Astrocyte (in vitro differentiated cells and primary cell): ENCODE data around the gene ZNF138. TPM values are rescaled to one million over a fixed set of nuclear protein-coding genes. Genes with fewer than 3 reads are reported as not detected.

Experiments
- DNase-seq: peaks from one replicate; pipeline ENCODE4 v3.0.0-alpha.2; 2010; ENCODE audit warnings: low read depth
- FAIRE-seq: peaks from 2 replicates; lab custom pipeline; 2011; peaks lifted over from hg19 to GRCh38; lab: Jason Lieb, UNC
- H2AFZ ChIP-seq: 2 replicates; pipeline ENCODE4 v1.6.0; 2012; ENCODE audit warnings: low read depth, low read length, inconsistent platforms
- H3K27ac ChIP-seq: 2 replicates; pipeline ENCODE4 v1.5.1; 2011; ENCODE audit warnings: low read depth, low read length, inconsistent platforms
- H3K27me3 ChIP-seq: 2 replicates; pipeline ENCODE4 v1.6.0; 2011; ENCODE audit warnings: low read length, inconsistent platforms; ENCODE audit not compliant: insufficient read depth
- H3K36me3 ChIP-seq: 2 replicates; pipeline ENCODE4 v1.5.1; 2011; ENCODE audit warnings: low read length, inconsistent platforms; ENCODE audit not compliant: insufficient read depth
- H3K4me1 ChIP-seq: 2 replicates; pipeline ENCODE4 v1.5.1; 2011; ENCODE audit warnings: low read length, inconsistent platforms; ENCODE audit not compliant: insufficient read depth
- H3K4me2 ChIP-seq: 2 replicates; pipeline ENCODE4 v1.6.0; 2012; ENCODE audit warnings: low read length, inconsistent platforms
- H3K4me3 ChIP-seq: 2 replicates; pipeline ENCODE4 v1.5.1; 2011; ENCODE audit warnings: low read depth, mild to moderate bottlenecking, low read length, inconsistent platforms; ENCODE audit not compliant: insufficient read depth
- H3K79me2 ChIP-seq: 2 replicates; pipeline ENCODE4 v1.6.0; 2012; ENCODE audit warnings: mild to moderate bottlenecking, low read length, inconsistent platforms; ENCODE audit not compliant: insufficient read depth
- H3K9ac ChIP-seq: 2 replicates; pipeline ENCODE4 v1.6.0; 2012; ENCODE audit warnings: mild to moderate bottlenecking, low read length, inconsistent platforms
- H3K9me3 ChIP-seq: 2 replicates; pipeline ENCODE4 v1.5.1; 2012; ENCODE audit warnings: low read depth, mild to moderate bottlenecking, low read length, inconsistent platforms; ENCODE audit not compliant: insufficient read depth
- H4K20me1 ChIP-seq: 2 replicates; pipeline ENCODE4 v1.6.0; 2012; ENCODE audit warnings: low read length, inconsistent platforms; ENCODE audit not compliant: insufficient read depth
- H3K27ac Mint-ChIP-seq: one replicate; pipeline ENCODE4 v1.8.0; 2021; ENCODE audit warnings: mild to moderate bottlenecking, mixed read lengths; ENCODE audit not compliant: unreplicated experiment
- H3K27me3 Mint-ChIP-seq: one replicate; pipeline ENCODE4 v1.8.0; 2021; ENCODE audit warnings: low read depth, mixed read lengths; ENCODE audit not compliant: unreplicated experiment
- H3K36me3 Mint-ChIP-seq: one replicate; pipeline ENCODE4 v1.8.0; 2021; ENCODE audit warnings: low read depth, mixed read lengths; ENCODE audit not compliant: unreplicated experiment
- H3K4me1 Mint-ChIP-seq: one replicate; pipeline ENCODE4 v1.8.0; 2021; ENCODE audit warnings: low read depth, mixed read lengths; ENCODE audit not compliant: unreplicated experiment
- H3K4me3 Mint-ChIP-seq: one replicate; pipeline ENCODE4 v1.8.0; 2021; ENCODE audit warnings: mild to moderate bottlenecking, moderate library complexity, mixed read lengths; ENCODE audit not compliant: unreplicated experiment
- H3K9me3 Mint-ChIP-seq: one replicate; pipeline ENCODE4 v1.8.0; 2021; ENCODE audit warnings: mild to moderate bottlenecking, mixed read lengths; ENCODE audit not compliant: unreplicated experiment
- CTCF ChIP-seq: IDR thresholded peaks from 2 replicates; pipeline ENCODE4 v1.5.1; 2011; ENCODE audit warnings: low read depth, mild to moderate bottlenecking, inconsistent platforms, low read length, moderate library complexity; ENCODE audit not compliant: insufficient read depth
- EZH2 ChIP-seq: IDR thresholded peaks from 2 replicates; pipeline ENCODE4 v1.6.1; 2012; ENCODE audit warnings: mild to moderate bottlenecking, low read length, inconsistent platforms; ENCODE audit not compliant: insufficient read depth
- total RNA-seq: library from RNA; stranded (reverse); gene quantifications from 2 replicates; pipeline ENCODE4 v1.2.1, GENCODE V29; 2021

The ZNF138 gene
- total RNA-seq, 1 donor from 2014 or later: 5.7 TPM

GRCh38 chr7:64869912-64870562 is 75.8 kb downstream of the ZNF138 start:
- H3K4me1 Mint-ChIP-seq: no peaks in the 10 kb centered on the region
- Histone ChIP-seq H3K9ac (no peak overlapping the region), H3K36me3 (no peaks in the 10 kb centered on the region), H3K79me2 (no peaks in the 10 kb centered on the region), H3K27me3 (no peaks in the 10 kb centered on the region), H3K4me3 (no peak overlapping the region), H3K27ac (no peak overlapping the region), H3K4me1 (no peaks in the 10 kb centered on the region), H4K20me1 (no peaks in the 10 kb centered on the region), H3K4me2 (no peak overlapping the region), H2AFZ (no peak overlapping the region), H3K9me3 (peaks cover 3% of the 10 kb centered on the region)
- H3K27ac Mint-ChIP-seq: no peak overlapping the region
- H3K9me3 Mint-ChIP-seq: peaks cover 32% of the 10 kb centered on the region
- peaks cover 19% of the 10 kb centered on the region for H3K27me3 Mint-ChIP-seq
- peaks cover 1% of the 10 kb centered on the region for H3K36me3 Mint-ChIP-seq
- FAIRE-seq (no peak), DNase-seq (no peak)
- H3K4me3 Mint-ChIP-seq: no peak overlapping the region
- no peak for TF ChIP-seq CTCF
- no peak for TF ChIP-seq EZH2

- H3K27me3 Mint-ChIP-seq: peaks cover 19% of the 10 kb centered on the region
- FAIRE-seq (no peak), DNase-seq (no peak)
- H3K9me3 ChIP-seq: peaks cover 9% of the 10 kb centered on the region
- no peak overlapping the region for H3K9ac ChIP-seq
- H3K9me3 Mint-ChIP-seq: peaks cover 39% of the 10 kb centered on the region
- no peaks in the 10 kb centered on the region for H3K27me3 ChIP-seq
- H3K4me3 Mint-ChIP-seq: no peak overlapping the region
- no peak overlapping the region for H3K27ac ChIP-seq
- no peaks in the 10 kb centered on the region for H3K36me3 ChIP-seq
- no peak overlapping the region for H3K4me2 ChIP-seq
- no peaks in the 10 kb centered on the region for H3K4me1 Mint-ChIP-seq
- no peaks in the 10 kb centered on the region for H3K4me1 ChIP-seq
- no peak overlapping the region for H3K27ac Mint-ChIP-seq
- no peaks in the 10 kb centered on the region for H3K79me2 ChIP-seq
- no peak overlapping the region for H3K4me3 ChIP-seq
- H3K36me3 Mint-ChIP-seq: peaks cover 1% of the 10 kb centered on the region
- TF ChIP-seq EZH2 (no peak), CTCF (no peak)
- H4K20me1 ChIP-seq: no peaks in the 10 kb centered on the region
- no peak overlapping the region for H2AFZ ChIP-seq
These were observed 76.4 kb downstream of the ZNF138 start for GRCh38 chr7:64870656-64871055.

- no peaks in the 10 kb centered on the region for H4K20me1 ChIP-seq
- no peaks in the 10 kb centered on the region for H3K27me3 ChIP-seq
- no peak for TF ChIP-seq EZH2
- no peak for TF ChIP-seq CTCF
- no peak for DNase-seq
- no peak overlapping the region for H3K4me2 ChIP-seq
- H3K4me1 Mint-ChIP-seq: no peaks in the 10 kb centered on the region
- H3K9ac ChIP-seq: no peak overlapping the region
- no peak overlapping the region for H3K4me3 ChIP-seq
- no peak overlapping the region for H3K27ac ChIP-seq
- peaks cover 1% of the 10 kb centered on the region for H3K36me3 Mint-ChIP-seq
- H3K9me3 Mint-ChIP-seq: peaks cover 46% of the 10 kb centered on the region
- no peaks in the 10 kb centered on the region for H3K36me3 ChIP-seq
- H3K27me3 Mint-ChIP-seq: peaks cover 23% of the 10 kb centered on the region
- no peak overlapping the region for H2AFZ ChIP-seq
- H3K9me3 ChIP-seq: peaks cover 10% of the 10 kb centered on the region
- no peak overlapping the region for H3K27ac Mint-ChIP-seq
- no peak for FAIRE-seq
- H3K79me2 ChIP-seq: no peaks in the 10 kb centered on the region
- H3K4me3 Mint-ChIP-seq: no peak overlapping the region
- H3K4me1 ChIP-seq: no peaks in the 10 kb centered on the region
These were observed 77.5 kb downstream of the ZNF138 start for GRCh38 chr7:64871761-64872160.
